Activated CD4-positive, CD25-positive, alpha-beta regulatory T cell treated with anti-CD3 and anti-CD28 coated beads, Interleukin-2, amount 50 U/mL, for 24 hours (primary cell): Measurements from ENCODE around the gene XPNPEP1.
A peak's percentile ranks its signal among the peaks of the same experiment; 100 is the strongest.

Experiments
- ATAC-seq, 2 donors: fragments of 150-1000 bp; cut with Tn5 transposase; one replicate each; pipeline ENCODE4 v1.10.0; 2021; ENCODE audit warnings: mild to moderate bottlenecking in 1 of 2, moderate library complexity in 1 of 2

Gene XPNPEP1

DNA sequence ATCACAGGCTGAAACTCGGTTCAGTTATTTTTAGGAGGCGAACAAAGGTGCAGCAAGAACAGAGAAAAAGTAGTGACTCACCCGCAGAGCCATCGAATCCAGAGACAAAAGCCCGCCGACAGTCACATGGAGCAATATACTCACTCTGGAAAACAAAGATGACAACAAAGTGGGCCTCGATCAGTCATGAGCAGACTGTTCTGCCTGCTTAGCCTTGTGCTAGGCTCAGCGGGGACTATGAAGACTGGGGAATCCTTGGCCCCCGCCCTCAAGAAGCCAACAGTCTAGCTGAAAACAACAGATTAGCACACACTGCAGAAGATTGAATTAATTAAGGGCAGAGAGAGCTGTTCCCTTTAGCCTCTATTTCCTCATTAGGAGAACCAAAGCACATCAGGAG lies 30.4 kb downstream of the XPNPEP1 start:
- ATAC-seq: no peak

GRCh38 chr10:109892117-109892516 lies 31.2 kb downstream of the XPNPEP1 start:
- no peak for ATAC-seq

GRCh38 chr10:109891105-109891504 lies 32.2 kb downstream of the XPNPEP1 start:
- ATAC-seq: no peak

DNA sequence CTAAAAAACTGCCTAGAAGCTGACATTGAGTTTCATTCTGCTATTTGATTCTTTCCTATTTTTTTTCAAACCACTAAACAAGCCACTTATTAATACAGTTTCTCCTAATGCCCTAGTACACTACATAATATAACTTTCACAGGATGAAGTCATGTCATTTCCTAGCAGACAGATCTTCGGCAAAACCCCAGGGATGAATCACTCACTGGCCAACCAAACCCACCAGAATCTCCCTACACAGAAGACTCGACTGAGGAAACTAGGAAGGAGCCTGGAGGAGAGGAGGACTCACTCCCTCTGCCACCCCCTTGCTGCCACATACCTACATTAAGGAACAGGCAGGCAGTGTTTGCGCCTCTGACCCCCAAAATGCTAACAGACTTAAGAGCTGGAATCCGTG lies 33.4 kb downstream of the XPNPEP1 start:
- ATAC-seq: no peak

DNA sequence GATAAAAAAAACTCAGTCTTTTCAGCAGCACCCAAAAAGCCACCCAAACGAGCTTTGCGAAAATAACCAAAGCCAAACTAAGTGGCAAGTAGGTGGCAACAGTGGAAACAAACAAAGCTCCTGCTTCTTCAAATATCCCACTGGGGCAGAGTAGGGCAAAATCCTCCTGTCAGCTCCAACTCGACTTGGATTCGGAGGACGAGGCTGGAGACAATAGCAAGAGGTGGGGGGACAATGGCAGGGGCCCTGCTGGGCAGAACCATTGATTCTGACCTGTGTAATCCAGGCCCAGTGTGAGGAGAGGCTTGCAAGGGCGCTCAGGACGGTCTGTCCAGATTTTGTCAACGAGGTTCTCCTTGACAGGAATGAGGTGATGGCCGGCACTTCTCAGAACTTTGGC lies 35.5 kb downstream of the XPNPEP1 start:
- no peak for ATAC-seq

DNA sequence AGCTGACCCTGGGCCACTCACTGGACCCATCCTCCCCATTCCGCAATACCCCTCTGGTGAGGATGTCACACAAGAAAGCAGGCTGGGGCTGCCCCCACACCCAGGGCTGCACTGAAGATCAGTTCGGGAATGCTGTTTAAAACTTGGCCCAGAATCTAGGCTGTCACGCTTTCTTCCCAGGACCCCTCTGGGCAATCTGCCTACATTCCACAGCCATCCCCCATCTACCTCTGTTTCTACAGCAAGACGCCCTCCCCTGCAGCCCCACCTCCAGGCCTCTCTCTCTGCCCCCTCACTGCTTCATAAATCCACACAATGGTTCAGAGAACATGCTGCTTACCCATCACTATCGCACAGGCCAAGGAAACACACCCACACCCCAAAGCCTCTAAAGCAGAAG lies 36.1 kb downstream of the XPNPEP1 start:
- no peak for ATAC-seq

DNA sequence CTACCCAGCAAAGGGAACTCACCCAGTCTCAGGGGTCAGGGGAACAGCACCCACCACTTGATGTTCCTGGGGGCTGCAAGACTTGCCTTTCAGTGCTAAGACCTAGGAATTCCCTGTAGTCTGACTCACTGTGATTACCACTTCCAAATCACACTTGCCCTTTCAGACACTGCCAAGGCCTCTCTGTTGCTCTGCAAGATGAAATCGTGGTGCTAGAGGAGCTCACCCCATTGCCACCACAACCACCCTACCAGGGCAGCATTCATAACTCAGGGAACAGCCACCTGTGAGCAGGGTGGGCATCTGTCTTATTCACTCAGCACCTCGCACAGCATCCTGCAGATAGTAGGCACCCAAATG lies 36.5 kb downstream of the XPNPEP1 start:
- no peak for ATAC-seq

DNA sequence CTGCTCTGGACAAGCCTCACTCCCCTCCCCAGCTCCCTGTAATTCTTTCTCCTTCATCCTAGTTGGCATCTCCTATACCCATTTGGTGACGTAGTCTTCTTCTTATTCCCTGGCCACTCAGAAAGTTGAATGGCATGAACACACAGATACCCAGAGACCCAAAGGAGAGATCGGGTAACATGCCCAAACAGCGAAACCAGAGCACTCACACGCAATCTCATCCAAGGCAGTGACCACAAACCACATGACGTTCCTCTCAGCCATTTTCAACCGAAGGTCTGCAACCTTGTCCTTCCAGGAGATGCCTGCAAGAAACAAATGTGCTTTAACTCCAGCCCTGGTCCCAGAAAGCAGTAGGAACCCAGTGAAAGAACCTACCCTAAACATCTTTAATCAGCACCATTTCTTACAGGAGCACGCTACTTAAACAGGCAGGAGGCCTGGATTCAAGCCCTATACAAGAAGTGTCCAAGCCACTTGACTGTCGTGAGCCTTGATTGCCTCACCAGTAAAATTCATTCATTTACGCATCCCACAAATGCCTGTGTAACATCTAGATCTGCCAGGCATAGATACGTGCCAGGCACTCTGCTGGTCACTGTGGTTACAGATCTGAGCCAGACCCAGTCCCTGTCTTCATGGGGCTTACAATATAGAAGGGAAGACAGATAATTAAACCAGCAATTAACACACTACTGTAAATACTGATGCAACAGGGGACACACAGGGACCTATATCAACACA lies 37.1 kb downstream of the XPNPEP1 start:
- ATAC-seq: no peak

DNA sequence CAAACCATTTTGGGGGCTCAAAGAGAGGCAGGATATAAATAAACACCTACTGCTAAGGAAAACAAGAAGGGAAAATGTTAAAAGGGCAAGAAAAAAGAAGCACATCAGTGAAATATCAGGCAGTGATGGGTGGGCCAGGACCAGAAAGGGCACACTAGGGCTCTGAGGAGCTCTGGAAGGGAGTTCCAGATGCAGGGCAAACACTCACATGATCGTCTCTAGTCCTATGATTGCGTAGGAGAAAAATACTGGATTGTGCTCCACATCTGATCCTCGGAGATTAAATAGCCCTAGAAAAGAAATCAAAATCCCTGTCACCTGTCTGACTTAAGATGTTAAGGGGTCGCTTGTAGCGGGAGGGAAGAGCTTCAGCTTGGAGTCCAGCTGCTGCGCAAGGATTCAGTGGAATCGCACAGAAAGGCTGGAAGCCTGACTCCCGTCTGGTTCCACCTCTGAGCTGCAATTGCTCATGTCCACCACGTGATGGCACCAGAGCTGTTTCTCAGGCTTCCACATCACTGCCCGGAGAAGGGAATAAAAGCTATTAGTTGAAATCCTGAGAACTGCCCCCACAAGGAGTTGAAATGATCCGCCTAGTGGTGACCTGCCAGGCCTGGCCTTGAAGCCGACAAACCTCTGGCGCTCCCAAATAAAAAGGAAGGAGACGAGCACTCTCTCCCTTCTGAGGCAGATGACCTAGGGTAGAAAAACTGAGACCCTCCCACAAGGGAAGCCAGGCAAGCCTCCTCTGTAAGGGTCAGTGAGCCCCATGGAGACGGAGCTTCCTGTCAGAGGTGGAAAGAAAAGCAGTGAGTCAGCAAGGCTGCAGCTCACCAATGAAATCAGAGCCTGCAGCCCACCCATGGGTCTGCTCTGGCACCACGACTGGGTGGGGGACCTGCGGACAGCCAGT lies 39.2 kb downstream of the XPNPEP1 start:
- ATAC-seq: peak; percentile 46 to 51

GRCh38 chr10:109882251-109883057 lies 40.9 kb downstream of the XPNPEP1 start:
- ATAC-seq: no peak

GRCh38 chr10:109881769-109882057 lies 41.6 kb downstream of the XPNPEP1 start:
- ATAC-seq: no peak

DNA sequence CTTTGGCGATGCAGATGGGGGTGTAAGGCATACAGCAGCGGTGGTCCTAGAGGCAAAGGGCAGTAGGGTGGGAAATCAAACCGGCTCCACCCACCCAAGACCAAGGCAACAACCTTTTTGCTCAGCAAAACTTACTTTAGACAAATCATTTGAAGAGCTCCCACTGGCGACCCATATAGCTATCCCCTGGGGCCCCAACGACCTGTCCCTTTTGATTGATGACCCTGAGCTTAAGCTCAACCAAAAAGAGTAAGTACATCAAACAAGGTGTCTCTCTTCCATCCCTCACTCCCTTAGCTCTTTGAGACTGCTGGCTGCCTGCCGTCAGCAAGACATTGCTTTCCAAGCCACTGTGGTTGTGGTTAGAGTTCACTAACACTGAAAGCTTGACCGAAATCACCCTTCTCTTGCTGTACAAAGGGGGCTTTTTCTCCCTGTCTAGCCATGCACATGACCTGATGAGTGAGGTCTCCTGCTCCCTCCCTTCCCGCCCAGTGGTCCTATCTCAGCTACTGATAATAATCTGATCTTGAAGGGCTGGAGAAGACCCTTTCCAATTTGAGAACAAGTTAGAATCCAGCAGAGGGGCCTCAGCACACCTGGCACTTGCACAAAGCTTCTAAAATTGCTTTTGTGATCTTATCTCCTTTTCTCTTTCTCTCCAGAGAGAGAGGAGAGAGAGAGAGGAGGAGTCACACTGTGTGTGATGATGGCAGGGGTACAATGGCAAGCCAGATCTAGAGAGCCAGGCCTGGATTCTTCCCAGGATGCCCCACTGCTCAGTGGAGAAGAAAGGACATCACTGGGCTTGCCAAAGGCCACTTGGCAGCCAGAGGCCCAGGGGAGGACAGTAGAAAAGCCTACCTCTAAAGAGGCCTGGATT lies 42.2 kb downstream of the XPNPEP1 start:
- no peak for ATAC-seq

- no peak for ATAC-seq
These were observed 45.8 kb downstream of the XPNPEP1 start for GRCh38 chr10:109877546-109877945.

DNA sequence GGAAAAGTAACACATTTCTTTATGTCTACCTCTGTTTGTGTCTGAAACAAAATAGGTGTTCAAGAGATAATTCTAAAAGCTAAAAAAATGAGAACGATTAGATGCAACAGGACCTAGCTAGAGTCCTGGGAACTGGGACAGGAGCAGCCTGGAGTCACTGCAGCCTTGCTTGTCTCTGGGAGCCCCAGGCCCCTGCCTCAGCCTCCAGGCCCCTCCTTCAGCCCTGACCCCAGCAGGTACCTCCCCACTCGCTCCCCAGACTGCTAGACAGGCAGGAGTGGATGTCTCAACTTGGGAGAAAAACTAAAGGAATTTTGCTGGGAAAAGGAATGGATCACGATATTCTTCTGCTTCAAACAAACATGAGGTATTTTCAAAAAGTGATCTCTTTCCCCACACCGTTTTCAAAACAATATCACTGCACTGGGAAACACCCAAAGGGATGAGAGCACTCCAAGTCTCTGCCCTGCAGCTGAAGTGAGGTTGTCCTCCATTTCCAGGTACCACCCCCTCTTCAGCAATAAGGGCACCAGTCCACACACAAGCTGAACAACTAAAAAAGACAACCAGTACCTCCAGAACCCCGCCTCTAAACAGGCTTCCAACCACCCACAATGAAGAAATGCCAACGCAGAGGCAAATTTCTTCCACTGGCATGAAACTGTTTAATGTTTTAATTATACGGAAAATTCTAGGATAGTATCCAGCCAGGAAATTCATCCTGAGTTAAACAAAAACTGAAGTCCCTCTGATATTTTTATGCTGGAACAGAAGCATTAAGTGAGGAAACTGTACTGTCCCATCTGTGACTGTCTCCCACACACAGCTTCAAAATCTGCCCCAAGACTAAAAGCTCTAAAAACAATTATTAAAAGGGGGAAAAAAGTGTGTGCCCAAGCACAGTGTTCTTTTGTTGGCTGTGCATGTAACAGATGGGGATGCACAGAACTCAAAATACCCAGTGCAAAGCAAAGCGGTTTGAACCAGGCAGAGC lies 47.2 kb downstream of the XPNPEP1 start:
- ATAC-seq: no peak

- no peak for ATAC-seq
These were observed 48.2 kb downstream of the XPNPEP1 start for GRCh38 chr10:109875151-109875568.

GRCh38 chr10:109871476-109871875 lies 51.8 kb downstream of the XPNPEP1 start:
- no peak for ATAC-seq

DNA sequence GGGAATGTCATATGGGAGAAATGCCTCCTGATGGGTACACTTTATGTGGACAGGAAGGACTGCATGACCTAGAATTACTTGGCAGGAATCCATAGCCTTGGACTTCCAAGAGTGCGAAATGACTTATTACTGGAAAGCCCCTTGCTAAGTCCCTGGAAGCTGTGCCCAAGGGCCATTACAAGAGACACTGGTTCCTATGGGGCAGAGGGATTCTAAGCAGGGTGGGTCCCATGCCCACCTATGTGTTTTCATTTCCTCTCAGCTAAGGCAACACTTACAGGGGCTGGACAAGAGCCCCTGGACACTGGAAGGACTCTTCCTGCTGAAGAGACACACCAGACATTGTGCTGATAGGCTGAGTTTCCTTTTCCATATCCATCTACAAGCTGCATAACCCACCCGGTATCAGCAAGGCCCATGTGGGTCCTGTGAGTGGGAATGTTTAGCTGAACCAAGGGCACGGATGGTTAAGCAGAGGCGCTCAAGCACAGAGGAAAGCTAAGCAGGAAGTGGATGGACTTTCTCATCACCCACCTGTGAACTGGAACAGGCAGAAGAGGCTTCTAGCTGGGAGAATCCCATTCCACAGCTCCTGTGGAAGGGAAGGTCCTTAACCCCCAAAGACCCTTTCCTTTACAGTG lies 56.2 kb downstream of the XPNPEP1 start:
- ATAC-seq: no peak

DNA sequence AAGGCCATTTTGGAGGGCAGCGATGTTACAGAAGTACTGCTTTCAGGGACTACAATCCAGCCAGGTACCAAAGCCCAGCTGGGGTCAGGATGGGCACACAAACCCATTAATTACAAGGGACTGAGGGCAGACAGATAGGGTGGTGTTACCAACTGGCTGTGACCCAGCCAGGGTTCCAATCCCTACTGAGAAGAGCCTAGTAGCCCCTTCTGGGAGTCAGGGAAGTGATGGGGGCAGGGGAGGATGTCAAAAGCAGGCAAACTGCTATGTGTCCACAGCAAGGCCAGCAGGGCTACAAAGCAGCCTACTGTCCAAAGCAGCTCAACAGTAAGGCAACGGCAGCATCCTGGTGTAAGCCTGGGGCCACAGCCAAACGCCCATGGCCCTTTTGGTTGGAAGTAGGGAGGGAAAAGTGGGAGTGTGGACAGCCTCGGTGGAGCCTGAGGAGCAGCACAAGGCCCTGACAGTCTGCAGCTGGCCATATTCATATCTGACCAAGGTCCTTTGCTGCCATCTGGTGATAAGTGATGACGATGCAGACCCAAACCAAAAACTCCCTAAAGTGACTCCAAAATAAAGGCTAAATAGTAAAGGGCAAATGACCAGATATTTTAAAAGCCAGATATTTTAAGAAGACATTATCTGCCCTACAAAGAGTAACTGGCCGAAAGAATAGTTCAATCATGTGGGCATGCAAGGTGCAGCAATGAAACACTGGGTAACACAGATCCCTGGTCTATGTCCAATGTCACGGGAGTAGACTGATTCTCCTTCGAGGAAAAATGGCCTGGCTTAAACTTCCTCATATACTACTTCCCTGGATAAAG lies 56.9 kb downstream of the XPNPEP1 start:
- ATAC-seq: no peak

GRCh38 chr10:109863775-109864174 lies 59.5 kb downstream of the XPNPEP1 start:
- no peak for ATAC-seq

DNA sequence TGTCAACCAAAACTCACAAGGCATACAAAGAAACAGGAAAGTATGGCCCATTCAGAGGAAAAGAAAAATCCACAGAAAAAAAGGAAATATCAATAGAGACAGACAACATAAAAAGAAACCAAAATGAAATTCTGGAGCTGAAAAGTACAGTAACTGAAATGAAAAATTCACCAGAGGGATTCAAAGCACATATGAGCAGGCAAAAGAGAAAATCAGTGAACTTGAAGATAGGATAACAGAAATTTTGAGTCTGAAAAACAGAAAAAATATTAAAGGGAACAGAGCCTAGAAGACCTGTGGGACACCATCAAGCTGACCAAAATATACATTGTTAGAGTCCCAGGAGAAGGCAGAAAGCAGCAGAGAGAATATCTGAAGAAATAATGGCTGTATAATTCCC lies 60.6 kb downstream of the XPNPEP1 start:
- no peak for ATAC-seq
